Stimulated activated CD8-positive, alpha-beta memory T cell treated with anti-CD3 and anti-CD28 coated beads, Interleukin-4, amount 100 ng/mL, for 1 hour (primary cell): ENCODE measurements around the gene PCDH18.
"Not testable (repeated sequence)": the region's sequence is repeated elsewhere in the genome, so short reads cannot be mapped to it uniquely, and the experiment has no call there.

ENCODE experiments used
- DNase-seq, 2 donors: peaks; one replicate each; pipeline ENCODE4 v3.0.0-alpha.2; 2020; ENCODE audit warnings: low read depth in 2 of 2, low spot score in 1 of 2

The PCDH18 gene, protein sequence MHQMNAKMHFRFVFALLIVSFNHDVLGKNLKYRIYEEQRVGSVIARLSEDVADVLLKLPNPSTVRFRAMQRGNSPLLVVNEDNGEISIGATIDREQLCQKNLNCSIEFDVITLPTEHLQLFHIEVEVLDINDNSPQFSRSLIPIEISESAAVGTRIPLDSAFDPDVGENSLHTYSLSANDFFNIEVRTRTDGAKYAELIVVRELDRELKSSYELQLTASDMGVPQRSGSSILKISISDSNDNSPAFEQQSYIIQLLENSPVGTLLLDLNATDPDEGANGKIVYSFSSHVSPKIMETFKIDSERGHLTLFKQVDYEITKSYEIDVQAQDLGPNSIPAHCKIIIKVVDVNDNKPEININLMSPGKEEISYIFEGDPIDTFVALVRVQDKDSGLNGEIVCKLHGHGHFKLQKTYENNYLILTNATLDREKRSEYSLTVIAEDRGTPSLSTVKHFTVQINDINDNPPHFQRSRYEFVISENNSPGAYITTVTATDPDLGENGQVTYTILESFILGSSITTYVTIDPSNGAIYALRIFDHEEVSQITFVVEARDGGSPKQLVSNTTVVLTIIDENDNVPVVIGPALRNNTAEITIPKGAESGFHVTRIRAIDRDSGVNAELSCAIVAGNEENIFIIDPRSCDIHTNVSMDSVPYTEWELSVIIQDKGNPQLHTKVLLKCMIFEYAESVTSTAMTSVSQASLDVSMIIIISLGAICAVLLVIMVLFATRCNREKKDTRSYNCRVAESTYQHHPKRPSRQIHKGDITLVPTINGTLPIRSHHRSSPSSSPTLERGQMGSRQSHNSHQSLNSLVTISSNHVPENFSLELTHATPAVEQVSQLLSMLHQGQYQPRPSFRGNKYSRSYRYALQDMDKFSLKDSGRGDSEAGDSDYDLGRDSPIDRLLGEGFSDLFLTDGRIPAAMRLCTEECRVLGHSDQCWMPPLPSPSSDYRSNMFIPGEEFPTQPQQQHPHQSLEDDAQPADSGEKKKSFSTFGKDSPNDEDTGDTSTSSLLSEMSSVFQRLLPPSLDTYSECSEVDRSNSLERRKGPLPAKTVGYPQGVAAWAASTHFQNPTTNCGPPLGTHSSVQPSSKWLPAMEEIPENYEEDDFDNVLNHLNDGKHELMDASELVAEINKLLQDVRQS

GRCh38 chr4:137531986-137532868 lies at the start of gene PCDH18:
PCDH18 (minus strand) TSS chr4:137532494; CDS start chr4:137532088, 406 bp downstream.
- DNase-seq, result no peak

- DNase-seq, result no peak
Observed at GRCh38 chr4:137576446-137576845, 44.2 kb upstream of the PCDH18 start.

DNA sequence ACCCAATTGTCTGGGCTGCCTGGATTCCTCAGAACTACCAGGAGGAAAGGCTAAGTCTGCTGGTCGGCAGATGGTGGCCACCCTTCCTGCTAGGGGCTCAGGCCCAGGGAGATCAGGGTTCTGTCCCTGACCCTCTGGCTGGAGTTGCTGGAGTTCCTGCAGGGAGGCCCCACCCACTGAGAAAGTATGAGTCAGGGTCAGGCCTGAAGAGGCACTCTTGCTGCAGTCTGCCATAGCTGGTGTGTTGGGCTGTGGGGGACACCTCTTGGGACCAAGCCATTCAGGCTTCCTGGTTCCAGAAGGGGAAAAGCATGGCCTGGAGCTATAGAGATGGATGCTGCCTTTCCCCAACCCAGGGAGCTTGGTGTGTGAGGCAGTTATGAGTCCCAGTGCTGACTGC lies 40.4 kb upstream of the PCDH18 start:
- no peak for DNase-seq

DNA sequence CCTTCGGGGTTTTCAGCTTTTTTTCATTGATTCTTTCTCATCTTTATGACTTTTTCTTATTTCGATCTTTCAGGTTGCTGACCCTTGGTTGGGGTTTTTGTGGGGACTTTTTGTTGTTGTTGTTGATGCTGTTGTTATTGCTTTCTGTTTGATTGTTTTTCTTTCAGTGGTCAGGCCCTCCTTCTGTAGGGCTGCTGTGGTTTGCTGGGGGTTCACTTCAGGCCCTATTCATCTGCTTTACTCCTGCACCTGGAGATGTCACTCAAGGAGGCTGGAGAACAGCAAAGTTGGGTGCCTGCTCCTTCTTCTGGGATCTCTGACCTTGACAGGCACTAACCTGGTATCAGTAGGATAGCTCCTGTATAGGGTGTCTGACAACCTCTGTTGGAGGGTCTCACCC lies 39.9 kb upstream of the PCDH18 start:
- no peak for DNase-seq

- DNase-seq, result no peak
Observed at GRCh38 chr4:137559801-137560200, 27.5 kb upstream of the PCDH18 start.

- no peak for DNase-seq
Observed at GRCh38 chr4:137558951-137559350, 26.7 kb upstream of the PCDH18 start.

DNA sequence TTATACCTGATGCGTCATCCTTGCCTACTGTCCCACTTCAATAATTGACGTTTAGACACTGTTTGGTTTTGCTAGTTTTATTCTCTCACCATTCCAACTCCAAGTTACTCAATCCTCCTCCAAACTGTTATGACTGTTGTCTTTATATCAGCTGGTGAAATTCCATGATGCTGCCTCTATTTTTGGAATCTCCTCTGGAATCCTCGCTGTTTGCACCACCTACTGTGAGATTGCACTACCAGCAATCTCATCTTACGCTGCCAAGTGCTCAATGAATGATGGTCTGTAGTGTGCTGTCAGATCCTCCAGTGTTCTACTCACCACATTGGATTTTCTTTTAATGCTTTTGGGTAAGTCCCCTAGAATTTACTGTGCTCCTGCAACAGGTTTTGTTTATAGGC lies 13.2 kb upstream of the PCDH18 start:
- DNase-seq, result no peak

GRCh38 chr4:137543648-137544047 lies 11.4 kb upstream of the PCDH18 start:
- DNase-seq, result no peak

DNA sequence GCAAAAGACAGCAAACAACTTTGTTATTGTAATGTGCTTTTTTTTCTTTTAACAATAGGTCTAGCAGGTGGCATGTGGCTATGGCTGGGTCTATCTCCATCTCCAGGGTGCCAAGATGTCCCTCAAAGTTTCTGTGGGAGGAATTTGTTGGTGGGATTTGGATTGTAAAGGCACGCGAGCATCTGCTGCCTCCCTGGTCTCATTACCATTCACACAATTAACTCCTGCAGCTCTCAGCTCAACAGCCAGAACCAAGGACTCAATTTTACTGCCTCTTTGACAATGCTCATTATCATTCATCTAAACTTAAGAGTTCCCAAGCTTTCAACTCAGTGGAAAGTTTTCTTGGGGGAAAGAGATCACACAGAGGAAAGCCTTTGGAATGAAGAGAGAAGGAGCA lies 10.9 kb upstream of the PCDH18 start:
- DNase-seq, result no peak

DNA sequence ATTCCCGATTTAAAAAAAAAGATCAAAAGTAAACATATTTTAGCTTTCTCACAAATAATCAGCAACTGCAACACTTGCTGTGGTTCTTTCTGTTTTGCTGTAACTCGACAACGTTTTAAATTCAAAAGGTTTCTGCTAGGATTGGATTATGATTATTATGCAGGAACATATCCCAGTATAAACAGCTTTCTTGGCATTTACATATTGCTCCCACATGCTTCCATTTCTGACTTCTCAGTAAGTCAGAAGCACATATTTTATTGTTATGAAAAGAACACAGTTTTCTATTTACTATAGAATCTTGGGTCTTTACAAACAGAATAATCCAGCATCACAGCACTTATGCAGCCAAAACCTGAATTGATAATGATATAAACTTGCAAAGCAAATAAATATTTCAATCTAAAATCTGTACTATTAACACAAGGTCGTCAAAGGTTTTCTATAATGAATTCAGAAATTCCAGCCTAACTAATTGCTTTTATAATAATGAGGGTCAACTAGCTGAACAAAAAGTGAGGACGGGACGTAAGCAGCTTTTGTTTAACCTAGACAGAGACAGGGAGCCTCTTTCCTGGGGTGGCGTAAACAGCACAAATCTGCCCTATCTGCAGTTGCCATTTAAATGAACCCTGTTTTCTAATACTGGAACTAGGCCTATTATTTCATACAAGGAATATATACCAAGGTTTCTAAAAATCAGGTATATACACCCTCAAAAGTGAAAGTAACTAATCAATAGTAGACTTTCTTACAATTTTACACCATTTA lies 9.8 kb upstream of the PCDH18 start:
- no peak for DNase-seq

DNA sequence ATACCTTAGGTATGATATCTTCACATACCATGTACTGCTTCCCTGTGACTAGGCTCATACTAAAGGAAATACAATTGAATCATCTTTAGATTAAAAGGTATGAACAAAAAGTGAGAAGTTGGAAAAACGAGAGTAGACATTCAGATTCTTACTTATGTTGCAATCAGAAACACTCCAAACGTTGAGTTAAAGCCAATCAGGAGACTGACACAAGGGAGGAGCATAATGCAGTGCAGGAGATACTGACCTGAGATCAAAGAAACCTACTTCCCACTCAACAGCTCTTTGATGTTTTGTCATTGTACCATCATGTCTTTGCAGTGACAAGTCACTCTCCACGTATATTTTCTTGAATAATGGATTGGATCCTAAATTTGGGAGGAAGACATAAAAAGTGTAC lies 8.9 kb upstream of the PCDH18 start:
- DNase-seq, result no peak

GRCh38 chr4:137540356-137540755 lies 8.1 kb upstream of the PCDH18 start:
- no peak for DNase-seq

- no peak for DNase-seq
Observed at GRCh38 chr4:137538526-137538925, 6.2 kb upstream of the PCDH18 start.

DNA sequence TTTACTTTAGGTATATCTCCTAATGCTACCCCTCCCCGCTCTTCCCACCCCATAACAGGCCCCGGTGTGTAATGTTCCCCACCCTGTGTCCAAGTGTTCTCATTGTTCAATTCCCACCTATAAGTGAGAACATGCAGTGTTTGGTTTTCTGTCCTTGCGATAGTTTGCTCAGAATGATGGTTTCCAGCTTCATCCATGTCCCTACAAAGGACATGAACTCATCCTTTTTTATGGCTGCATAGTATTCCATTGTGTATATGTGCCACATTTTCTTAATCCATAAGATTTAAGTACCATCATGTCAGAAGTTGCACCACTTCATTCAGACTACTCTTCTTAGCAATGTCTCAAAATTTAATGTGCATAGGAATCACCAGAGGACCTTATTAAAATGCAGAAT lies 5.5 kb upstream of the PCDH18 start:
- DNase-seq, result not testable (repeated sequence)

- DNase-seq, result no peak
Observed at GRCh38 chr4:137536789-137537561, 4.7 kb upstream of the PCDH18 start.

- no peak for DNase-seq
Observed at GRCh38 chr4:137535718-137536117, 3.4 kb upstream of the PCDH18 start.

- DNase-seq, result no peak
Observed at GRCh38 chr4:137534516-137534915, 2.2 kb upstream of the PCDH18 start.

DNA sequence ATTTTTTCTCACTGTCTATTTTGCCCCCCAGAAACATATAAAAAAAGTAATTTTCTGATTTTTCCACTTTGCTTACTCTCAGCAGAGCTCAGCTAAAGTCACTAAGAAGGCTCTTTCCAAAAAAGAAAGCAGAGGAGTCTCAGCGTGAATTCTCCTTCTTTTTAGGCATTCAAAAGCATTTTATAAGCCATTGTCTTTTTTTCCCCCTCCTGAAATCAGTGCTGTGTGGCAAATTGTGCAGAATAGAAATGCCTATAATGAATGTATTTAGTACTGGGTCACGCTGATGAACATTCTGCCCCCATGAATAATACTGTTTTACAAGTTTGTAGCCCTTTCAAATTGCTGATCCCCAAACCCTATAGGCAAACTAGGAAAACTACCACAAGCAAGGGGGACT lies 1.6 kb upstream of the PCDH18 start:
- DNase-seq, result no peak

- no peak for DNase-seq
Observed at GRCh38 chr4:137532869-137533236, 559 bp upstream of the PCDH18 start.
